ENCODE results near the gene TANK.
"Not testable (repeated sequence)": the region's sequence is repeated elsewhere in the genome, so short reads cannot be mapped to it uniquely, and the experiment has no call there.

Gene TANK

DNA sequence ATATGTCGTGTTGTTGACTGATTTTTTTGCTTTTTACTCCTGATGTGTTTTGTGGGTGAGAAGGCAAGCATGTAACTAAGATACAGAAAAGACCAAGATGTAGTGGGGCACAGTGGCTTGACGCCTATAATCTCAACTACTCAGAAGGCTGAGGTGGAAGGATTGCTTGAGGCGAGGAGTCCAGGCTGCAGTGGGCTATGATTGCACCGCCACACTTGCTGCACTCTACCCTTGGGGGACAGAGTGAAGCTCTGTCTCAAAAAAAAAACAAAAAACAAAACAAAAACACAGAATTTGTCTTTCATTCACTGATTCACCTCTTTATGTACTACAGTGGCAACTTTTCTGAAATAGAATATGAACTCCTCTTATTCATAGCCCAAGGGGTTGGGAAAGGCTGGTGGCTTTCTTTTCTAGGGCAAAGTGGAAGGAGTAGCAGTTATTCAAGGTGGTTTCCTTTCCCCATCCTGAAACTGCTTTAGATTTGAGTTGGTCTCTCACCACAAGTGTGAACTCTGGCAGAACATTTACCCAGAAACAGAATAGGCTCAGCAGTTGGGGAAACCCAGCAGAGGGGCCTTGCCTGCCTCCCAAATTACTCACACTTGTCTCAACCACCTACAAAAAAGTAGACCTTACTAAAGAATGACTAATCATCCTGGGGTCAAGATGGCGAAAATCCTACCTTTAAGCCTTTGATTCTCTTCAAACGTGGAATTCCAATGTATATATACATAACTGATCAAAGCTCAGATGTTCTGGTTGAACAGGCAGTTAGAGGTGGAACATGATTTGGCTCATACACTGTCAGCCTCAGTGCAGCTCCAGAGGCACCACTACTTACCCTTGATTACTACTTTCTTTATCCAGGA is 6.5 kb downstream of the TANK start:
- no peak for DNase-seq (ENCODE audit: low spot score)

DNA sequence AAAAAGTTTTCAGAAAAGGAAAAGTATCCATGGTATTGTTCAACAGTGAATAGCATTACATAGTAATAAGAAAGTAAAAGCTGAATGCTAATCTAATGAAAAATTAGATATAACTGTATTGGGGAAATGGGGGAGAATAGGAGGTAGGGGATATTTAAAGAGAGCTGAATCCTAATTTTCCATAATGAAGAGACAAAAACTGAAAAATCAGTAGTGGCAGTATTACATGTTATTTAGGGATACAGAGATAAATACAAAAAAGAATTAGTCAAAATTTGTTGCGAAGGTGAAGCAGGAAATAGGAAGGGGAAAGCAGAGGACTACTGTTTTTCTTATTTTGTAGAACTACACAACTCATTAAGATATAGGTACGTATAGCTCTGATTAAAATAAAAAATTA is 9.1 kb downstream of the TANK start:
- no peak for DNase-seq (ENCODE audit: low spot score)

DNA sequence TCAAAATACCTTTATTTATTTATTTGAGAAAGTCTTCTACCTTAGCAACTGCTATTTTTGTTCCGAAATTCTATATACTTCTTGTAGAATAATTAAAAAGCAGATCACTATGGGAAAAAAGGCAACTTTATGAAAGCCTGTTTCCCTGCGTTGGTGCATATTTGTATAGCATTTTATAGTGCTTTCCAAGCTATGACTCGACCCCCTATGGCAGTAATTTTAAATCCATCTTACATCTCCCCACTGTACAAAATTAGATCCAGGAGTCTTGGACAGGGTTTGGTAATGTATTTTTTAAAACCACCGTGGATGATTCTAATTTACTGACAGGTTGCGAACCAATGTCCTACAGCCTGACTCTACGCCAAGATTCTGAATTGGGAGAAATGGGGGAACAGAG is 10.1 kb downstream of the TANK start:
- DNase-seq (ENCODE audit: low spot score) = no peak

DNA sequence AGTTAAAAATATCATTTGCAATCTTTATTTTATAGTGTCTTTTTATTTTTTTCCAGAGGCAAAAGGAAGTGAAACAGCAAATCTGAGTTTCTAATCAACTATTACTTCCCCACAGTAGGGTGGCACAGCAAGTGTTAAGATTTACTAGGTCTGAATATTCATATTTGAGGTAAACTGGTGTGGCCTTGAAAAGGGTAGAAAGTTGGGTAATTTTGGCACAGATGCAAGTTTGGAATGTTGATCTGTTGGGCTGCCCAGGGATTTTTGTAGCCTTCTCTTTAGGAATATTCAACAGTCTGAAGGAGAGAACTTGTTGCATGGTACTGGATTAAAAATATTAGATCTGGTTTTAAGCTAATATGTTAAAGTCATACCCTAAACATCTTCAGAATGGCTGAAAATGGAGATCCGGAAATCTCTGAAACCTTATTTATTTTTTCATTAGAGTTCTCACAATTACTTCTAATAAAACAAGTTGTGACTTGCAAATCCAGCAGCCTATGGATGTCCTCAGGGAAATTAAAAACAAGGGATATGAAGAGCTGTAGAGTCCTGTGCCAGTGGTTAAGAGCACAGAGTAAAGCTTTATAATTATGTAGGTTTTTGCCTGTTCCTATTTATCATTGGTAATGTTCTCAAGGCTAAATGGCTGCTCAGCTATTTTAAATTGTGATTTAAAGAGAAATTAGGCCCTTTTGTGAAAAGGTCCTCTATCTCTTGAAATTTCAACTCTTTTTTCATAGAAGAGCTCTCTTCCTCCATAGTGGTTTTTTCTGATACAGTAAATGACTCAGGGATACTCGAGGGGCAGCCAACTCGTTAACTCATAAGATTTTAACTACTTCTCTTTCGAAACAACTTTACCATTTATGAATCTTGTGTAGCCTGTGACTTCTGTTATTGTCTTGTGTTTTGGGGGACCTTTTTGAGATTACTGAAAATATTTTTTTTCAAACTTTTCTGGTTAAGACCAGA is 11.0 kb downstream of the TANK start:
- no peak for DNase-seq (ENCODE audit: low spot score)

- DNase-seq (ENCODE audit: low spot score) = no peak
Measured at GRCh38 chr2:161172901-161173540, 12.8 kb downstream of the TANK start.

GRCh38 chr2:161173541-161174194 is 13.4 kb downstream of the TANK start:
- no peak for DNase-seq (ENCODE audit: low spot score)

DNA sequence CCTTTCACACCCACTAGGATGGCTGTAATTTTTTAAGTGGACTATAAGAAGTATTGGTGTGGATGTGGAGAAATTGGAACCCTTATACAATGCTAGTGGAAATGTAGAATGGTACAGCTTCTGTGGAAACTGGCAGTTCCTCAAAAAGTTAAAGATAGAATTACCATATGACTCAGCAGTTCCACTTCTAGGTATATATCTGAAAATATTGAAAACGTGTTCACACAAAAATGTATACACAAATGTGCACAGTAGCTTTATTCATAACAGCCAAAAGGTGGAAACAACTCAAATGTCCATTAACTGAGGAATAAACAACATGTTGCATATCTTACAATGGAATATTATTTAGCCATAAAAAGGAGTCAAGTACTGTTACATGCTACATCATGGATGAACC is 17.7 kb downstream of the TANK start:
- no peak for DNase-seq (ENCODE audit: low spot score)

DNA sequence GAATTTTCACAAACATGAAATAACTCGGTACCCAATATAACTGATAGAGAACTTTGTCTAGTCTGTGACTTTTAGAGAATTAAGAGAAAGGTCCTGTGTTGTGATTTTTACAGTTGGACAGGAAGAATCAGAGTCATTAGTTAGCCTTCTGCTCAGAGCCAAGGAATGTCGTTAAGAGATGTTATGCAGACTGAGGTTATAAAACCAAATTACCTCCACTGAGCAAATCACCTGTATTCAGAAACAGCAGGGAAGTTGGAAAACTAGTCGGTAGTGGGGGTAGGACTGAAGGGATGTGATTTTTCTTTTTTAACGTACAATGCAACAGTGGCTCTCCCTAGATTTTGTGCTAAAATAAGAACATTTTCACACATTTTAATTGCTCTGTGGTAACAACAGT is 18.5 kb downstream of the TANK start:
- no peak for DNase-seq (ENCODE audit: low spot score)

- DNase-seq (ENCODE audit: low spot score) = no peak
Measured at GRCh38 chr2:161190050-161190449, 29.8 kb downstream of the TANK start.

DNA sequence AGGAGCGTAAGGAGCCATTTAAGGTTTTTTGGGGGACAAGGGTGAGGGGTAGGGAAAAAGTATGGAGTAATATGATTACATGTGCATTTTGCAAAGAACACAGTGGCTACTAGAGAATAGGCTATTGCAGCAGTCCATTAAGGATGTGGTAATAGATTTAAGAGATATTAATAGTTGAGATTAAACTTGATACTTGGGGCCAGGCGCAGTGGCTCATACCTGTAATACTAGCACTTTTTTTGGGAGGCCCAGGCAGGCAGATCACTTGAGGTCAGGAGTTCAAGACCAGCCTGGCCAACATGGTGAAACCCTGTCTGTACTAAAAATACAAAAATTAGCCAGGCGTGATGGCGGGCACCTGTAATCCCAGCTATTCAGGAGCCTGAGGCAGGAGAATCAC is 35.4 kb downstream of the TANK start:
- not testable (repeated sequence) for DNase-seq (ENCODE audit: low spot score)

- no peak for DNase-seq (ENCODE audit: low spot score)
Measured at GRCh38 chr2:161199912-161200701, 39.9 kb downstream of the TANK start.

GRCh38 chr2:161204846-161205245 is 44.6 kb downstream of the TANK start:
- DNase-seq (ENCODE audit: low spot score) = no peak

DNA sequence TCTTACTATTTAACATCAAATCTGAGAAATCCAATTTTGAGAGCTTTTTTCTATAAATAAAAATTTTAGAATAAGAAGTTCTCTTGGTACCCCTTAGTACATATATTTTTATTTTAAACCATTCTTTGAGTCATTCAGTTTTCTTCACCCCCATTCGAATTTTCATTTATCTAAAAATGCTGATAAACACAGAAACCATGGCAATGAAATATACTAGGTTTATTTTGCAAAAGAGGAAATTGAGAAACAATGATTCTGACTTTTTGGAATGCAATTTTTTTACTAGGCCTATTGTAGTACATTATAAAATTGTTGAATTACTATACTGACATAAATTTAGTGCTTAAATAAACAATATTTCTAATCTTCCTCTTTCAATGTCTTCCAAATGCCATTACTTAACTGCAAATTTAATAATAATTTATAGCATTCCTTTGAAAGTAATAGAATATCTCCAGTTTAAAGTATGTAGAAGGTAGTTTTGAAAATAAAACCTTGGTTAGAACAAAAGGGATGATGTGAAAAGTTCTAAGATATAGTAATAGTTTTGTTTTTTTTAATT is 46.3 kb downstream of the TANK start:
- DNase-seq (ENCODE audit: low spot score) = no peak

DNA sequence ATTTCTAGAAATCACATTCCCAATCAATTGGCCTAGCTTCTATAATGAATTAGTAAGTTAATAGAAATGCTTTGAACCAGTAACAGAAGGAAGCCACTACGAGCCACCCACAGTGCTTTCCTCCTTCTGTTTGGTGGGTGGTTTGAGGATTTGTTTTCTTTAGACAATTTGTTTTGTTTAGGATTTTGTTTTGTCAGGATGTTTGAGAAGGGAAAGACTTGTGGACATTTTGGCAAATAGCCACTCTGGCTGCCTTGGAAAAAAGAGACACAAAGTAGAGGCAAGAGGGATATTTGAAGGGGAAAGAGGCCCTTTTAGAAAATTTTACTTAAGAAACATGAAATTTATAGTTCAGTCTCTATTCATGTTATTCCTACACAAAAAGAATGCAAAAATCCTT is 47.7 kb downstream of the TANK start:
- no peak for DNase-seq (ENCODE audit: low spot score)

DNA sequence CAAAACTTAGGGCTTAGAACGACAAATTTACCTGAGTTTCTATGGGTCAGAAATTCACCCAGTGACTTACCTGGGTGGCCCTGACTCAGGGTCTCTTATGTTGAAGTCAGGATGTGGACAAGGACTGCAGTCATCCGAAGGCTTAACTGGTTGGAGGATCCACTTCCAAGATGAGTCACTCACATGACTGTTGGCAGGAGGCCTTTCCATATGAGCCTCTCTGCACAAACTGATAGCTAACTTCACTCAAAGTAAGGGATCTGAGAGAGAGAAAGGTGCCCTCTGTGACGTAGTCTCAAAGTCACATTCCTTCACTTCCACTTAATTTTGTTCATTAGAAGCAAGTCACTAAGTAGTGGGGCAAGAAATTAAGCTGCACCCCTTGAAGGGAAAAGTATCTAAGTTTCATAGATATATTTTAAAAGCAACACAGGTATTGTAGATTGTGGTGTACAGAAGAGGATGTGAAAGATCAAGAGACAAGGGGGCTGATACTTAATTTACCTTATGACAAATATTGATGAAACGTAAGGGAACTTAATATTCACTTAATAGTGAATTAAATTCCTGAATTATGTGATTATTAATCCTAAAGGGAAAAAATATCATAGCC is 48.4 kb downstream of the TANK start:
- DNase-seq (ENCODE audit: low spot score) = no peak

- DNase-seq (ENCODE audit: low spot score) = no peak
Measured at GRCh38 chr2:161209902-161210301, 49.7 kb downstream of the TANK start.

DNA sequence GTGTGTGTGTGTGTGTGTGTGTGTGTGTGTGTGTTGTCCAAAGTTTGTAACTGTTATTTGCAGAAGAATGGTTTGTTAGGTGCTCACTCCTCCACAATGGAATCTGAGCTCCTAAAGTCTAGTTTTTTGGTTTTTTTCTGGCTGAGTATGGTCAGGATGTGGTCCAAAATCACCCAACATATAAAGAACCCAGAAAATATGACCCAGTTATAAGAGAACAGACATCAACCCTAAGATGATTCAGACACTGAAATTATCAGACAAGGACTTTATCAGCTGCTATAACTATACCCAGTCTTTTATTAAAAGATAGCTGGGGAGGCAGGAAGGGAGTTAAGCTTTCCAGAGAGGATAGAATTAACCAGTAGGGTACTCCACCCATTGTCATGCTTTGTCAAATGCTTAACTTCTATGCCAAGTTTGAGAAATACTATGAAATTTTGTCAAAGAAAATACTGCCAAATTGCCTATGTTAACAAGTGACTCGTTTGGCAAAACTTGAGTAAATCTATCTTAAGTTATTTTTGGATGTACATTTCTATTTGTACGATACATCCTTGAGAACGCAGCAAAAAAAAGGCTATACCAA is 57.5 kb downstream of the TANK start:
- DNase-seq (ENCODE audit: low spot score) = no peak

DNA sequence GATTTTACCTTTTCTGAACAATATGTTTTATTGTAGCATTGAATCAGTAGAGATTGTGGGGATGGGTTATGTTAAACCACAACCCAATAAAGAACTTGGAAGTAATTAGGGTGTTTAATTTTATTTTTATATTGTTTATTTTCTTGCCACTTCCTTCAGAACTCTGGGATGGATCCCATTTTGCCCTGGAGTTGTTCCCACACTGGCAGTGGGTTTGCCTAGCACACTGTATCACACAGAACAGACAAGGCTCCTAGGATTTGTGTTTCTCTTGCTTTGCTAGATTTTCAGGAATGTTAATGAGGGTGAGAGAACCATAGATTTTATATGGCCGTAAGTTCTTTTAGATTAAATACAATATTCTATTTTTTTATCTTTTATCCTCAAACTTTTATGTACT is 59.0 kb downstream of the TANK start:
- no peak for DNase-seq (ENCODE audit: low spot score)

DNA sequence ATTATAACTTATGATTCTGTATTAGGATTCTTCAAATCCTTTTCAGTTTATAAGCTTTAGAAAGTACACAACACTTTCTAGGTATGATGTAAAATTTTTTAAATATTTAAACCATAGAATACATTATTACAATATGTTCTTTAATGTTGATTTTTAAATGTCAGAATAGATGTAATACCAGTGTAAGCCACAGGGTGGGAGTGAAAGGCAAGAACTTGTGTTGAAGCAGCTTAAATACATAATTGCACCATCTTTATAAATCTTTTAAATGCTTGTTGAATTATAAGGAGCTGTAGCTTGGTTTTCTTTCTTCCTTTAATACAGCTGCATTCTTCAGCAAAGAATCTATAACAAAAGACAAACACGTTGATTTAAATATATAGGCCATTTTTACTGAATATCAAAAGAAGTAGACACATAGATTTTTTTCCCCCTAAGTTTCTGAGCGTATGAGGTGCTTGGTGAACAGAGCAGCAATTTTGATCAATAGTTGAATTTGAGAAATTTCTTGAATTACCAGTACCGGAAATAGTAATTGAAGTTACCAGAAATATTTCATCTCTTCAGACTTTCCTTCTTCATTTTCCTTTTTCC is 63.0 kb downstream of the TANK start:
- no peak for DNase-seq (ENCODE audit: low spot score)
